HG03064 (cell line): Measurements from ENCODE around the gene CEP131.

Experiments used
- ATAC-seq: cut with Tn5 transposase; IDR thresholded peaks from one replicate; pipeline ENCODE4 v1.9.1; 2021; ENCODE audit warnings: low read depth; ENCODE audit not compliant: unreplicated experiment

CEP131 gene

GRCh38 chr17:81204578-81204977, 18.2 kb downstream of the CEP131 start:
- ATAC-seq = no peak

DNA sequence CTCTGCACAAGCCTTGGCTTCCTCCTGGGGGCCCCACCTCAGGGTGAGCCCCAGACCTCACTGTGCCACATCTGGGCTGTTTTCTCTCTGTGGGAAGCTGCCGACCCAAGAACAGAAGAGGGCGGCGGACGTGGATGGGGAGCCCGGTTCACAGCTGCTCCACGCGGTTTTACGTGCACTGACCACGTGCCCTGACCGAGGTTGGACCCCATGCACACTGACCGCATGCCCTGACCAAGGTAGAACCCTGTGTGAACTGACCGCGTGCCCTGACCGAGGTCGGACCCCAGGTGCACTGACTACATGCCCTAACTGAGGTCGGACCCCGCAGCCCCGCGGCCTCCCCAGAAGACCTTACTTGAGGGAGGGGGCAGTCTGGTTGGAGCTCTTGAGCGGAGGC, 19.6 kb downstream of the CEP131 start:
- no peak for ATAC-seq

DNA sequence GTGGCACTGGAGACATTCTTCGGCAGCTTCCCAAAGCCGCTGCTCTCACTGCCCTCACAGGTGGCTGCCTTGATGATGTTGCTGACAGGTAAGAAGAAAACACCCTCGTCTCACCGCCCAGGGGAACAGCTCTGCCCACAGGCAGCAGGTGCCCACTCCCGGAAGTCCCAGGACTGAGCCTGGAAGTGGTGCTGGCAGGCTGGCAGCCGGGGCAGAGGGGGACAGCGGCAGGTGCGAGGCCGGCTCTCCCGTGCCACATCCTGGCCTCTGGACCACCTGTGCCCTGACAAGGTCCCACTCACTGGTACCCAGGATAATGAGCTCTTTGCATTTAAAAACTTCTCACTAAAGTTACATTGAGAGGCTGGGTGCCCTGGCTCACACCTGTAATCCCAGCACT, 20.4 kb downstream of the CEP131 start:
- no peak for ATAC-seq

GRCh38 chr17:81200695-81201580, 21.8 kb downstream of the CEP131 start:
- no peak for ATAC-seq

- no peak for ATAC-seq
Observed at GRCh38 chr17:81200201-81200600, 22.6 kb downstream of the CEP131 start.

DNA sequence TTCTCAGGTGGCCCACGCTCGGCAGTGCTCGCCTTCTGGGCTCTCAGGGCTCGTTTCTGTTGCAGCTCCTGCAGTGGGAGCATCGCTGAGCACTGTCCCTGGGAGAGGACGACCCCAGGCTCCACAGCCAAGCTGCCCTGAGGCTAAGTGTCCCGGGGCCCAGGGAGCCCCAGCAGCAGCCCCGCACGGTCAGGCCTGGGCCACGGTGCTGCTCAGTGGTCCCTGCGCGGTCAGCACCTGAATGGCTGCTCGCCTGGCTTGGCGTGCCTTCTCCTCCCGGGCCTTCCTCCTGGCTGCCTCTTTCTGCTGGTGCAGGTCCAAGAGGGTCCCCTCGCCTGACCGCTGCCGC, 23.3 kb downstream of the CEP131 start:
- ATAC-seq = no peak

DNA sequence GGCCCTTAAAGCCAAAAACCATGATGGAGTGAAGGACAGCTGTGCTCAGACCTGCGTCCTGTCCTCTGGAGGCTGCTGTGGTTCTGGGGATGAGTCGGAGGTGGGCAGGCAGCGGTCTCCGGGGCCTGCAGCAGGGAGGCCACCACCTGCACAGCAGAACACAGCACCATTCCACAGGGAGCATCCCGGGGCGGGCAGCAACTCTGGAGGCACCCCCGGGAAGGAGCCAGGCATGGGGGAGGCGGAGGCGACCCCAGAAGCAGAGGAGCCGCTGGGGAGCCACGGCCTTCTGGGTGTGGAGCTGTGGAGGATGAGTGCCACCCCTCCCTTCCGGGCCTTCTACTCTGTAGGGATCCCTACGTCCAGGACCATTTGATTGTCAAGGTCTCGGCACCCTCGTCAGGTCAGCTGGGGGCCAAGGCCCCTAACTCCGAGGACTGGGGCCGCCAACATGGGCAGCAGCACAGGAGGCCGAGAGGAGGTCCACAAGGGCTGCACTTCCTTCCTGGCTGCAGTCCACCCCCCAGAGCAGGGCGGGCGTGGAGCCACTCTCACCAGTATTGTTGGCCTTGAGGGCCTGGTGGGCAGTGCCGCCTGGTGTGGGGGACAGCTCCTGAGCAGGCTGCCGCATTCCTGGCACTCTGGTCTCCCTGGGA, 23.8 kb downstream of the CEP131 start:
- ATAC-seq = no peak

DNA sequence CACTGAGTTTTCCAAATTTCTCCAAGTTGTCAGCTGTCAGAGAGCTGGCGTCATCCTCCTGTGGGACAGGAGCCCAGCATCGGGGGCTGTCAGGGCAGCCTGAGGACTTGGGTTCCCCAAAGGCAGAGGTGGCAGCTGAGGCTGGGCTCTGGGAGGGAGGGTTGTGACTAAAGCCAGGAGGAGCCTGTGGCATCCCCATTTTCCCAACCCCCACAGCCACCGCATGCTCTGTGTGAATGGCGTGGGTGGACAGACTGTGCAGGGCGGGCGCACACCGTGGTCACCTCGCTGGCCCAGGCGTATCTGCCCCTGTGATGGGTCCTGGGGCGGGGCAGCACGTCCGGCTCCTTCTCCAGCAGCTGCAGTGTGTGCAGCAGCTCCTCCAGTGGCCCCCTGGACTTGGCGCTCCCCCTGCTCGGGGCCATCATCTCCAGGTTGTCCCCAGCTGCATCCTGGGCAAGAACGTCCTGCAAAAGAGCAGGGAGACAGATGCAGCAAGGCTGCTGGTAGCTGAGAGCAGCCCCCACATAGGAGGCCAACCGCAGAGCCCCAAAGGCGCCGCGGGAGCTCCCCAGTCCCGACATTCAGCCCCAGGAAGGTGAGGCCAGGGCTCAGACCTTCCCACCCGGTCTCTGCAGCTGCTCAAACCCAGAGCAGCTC, 24.8 kb downstream of the CEP131 start:
- ATAC-seq = no peak

DNA sequence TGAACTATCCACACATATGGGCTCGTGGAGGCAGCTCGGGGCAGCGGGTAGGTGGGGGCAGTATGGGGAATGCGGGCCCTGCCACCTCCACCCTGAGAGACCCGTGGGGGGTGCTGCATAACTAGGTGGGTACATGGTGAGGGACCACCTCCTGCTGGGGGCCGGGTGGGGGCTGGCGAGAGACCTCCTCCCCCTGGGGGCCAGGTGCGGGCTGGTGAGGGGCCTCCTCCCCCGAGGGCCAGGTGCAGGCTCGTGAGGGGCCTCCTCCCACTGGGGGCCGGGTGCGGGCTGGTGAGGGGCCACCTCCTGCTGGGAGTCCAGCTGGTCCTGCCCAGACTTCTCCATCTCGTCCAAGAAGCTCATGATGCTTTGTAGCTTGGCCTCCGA, 25.4 kb downstream of the CEP131 start:
- ATAC-seq = no peak

GRCh38 chr17:81196505-81197408, 26.0 kb downstream of the CEP131 start:
- ATAC-seq = no peak

DNA sequence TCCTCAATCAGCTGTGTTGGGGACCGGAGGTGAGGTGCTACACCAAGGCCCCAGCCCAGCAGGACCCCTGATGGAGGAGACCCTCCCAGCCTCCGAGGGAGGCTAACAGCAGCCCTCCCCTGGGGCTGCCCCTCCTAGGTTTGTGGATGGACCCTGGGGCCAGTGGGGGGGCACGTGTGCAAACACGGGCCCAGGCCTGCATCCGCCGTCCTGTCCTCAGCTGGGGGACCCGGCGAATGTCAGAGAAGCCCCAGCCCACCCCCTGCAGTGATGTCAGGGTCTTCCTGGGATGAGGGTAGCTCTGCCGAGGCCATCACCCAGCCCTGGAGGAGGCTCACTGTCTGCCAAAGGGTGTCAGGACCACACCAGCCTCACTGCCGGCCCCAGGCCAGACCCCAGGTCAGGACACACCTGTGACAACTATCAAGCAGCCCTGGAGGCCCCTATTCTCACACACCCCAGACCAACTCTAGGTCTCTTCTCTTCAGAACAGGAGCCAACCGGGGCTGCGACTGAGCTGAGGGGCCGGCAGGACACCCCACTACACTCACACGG, 26.7 kb downstream of the CEP131 start:
- ATAC-seq = no peak

GRCh38 chr17:81194941-81195901, 27.5 kb downstream of the CEP131 start:
- no peak for ATAC-seq

- no peak for ATAC-seq
Observed at GRCh38 chr17:81194225-81194760, 28.5 kb downstream of the CEP131 start.

GRCh38 chr17:81193470-81194224, 29.1 kb downstream of the CEP131 start:
- no peak for ATAC-seq

DNA sequence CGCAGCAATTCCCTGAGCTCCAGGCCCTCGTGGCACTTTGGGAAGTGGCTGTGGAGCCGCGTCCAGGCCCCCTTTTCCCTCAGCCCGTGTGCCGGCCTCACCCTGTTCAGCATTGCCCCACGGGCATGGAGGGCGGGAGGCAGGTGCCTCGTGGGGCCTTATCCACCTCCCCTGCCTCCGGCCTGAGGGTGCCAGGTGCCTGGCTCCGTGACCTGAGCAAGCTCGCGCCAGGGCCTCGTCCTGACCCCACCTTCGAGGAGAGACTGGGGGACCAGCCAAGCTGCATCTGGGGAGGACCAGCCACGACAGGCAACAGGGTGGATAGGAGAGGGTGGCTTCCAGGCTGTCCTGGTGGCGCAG, 29.7 kb downstream of the CEP131 start:
- ATAC-seq = no peak

- ATAC-seq = no peak
Observed at GRCh38 chr17:81192386-81193050, 30.2 kb downstream of the CEP131 start.

DNA sequence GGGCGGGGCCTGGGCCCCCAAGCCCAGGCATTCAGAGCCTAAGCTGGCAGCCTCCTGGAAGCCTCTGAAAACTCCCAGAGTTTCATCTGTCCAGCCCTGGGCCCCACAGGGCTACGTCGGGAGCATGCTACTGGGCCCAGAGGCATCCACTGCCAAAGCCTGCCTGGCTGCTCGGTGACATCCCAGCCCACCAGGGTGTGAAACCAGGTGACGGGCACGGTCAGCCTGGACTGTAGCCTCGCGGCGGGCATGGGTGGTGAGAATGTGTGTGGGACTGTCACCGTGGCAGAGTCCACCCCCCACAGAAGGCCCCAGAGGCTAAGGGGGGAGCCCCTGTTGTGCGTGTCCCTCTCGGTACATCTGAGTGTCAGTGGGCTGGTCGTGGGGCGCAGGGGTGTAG, 31.1 kb downstream of the CEP131 start:
- no peak for ATAC-seq

- ATAC-seq = no peak
Observed at GRCh38 chr17:81191116-81191515, 31.6 kb downstream of the CEP131 start.
